GM12801 (cell line): ENCODE results near the gene CLCN6.

ENCODE experiments used
- CTCF ChIP-seq: IDR thresholded peaks from one replicate; pipeline ENCODE4 v1.5.1; 2011; ENCODE audit warnings: control low read depth; ENCODE audit not compliant: insufficient read length; ENCODE audit errors: extremely low read depth

The CLCN6 gene

GRCh38 chr1:11875094-11875493 is 69.1 kb downstream of the CLCN6 start:
- no peak for TF ChIP-seq CTCF

- TF ChIP-seq CTCF, result no peak
Measured at GRCh38 chr1:11877074-11877473, 71.1 kb downstream of the CLCN6 start.

- no peak for TF ChIP-seq CTCF
Measured at GRCh38 chr1:11878081-11878890, 72.3 kb downstream of the CLCN6 start.

GRCh38 chr1:11878891-11879190 is 72.8 kb downstream of the CLCN6 start:
- no peak for TF ChIP-seq CTCF

GRCh38 chr1:11879311-11880180 is 73.6 kb downstream of the CLCN6 start:
- TF ChIP-seq CTCF, result no peak

- no peak for TF ChIP-seq CTCF
Measured at GRCh38 chr1:11880181-11880575, 74.2 kb downstream of the CLCN6 start.

GRCh38 chr1:11880911-11881748 is 75.1 kb downstream of the CLCN6 start:
- TF ChIP-seq CTCF, result no peak
